Testis (tissue), 2 donors: Measurements from ENCODE around the gene FAM20A.

Experiments
- CTCF ChIP-seq, 3 experiments: fragments of 450-650 bp in 2 of 3; fragments of 200-600 bp in 1 of 3; sonication (generic) in 1 of 3; IDR thresholded peaks; one replicate each; pipeline ENCODE4 v1.5.1; 2016 to 2019; ENCODE audit warnings: antibody characterized with exemption in 3 of 3, mild to moderate bottlenecking in 2 of 3, moderate library complexity in 1 of 3
- POLR2A ChIP-seq: fragments of 450-650 bp; IDR thresholded peaks from one replicate; pipeline ENCODE4 v1.6.1; 2017; ENCODE audit warnings: antibody characterized with exemption, mild to moderate bottlenecking, moderate library complexity

GRCh38 chr17:68509141-68510057 lies 91.8 kb downstream of the FAM20A start:
- TF ChIP-seq CTCF (IDR thresholded peaks at IDR 0.05) (no peak), POLR2A (no peak)
